Brain microvascular endothelial cell (primary cell): ENCODE results near the gene KCNA1.

Source experiments
- DNase-seq: peaks from one replicate; pipeline ENCODE4 v3.0.0-alpha.2; 2020
- H3K27ac ChIP-seq: fragments of 250-450 bp; sonication (Bioruptor Pico); 2 replicates; pipeline ENCODE4 v1.5.1; 2020; ENCODE audit warnings: mild to moderate bottlenecking, moderate library complexity
- H3K27me3 ChIP-seq: fragments of 250-450 bp; sonication (Bioruptor Pico); replicated peaks from 2 replicates; pipeline ENCODE4 v1.5.1; 2020; ENCODE audit warnings: mild to moderate bottlenecking
- H3K36me3 ChIP-seq: fragments of 250-450 bp; sonication (Bioruptor Pico); replicated peaks from 2 replicates; pipeline ENCODE4 v1.5.1; 2020; ENCODE audit warnings: mild to moderate bottlenecking
- H3K4me3 ChIP-seq: 2 replicates; pipeline ENCODE4 v1.5.1; 2011; ENCODE audit warnings: low read depth, mild to moderate bottlenecking, control low read depth, low read length, moderate library complexity
- in situ Hi-C: cut with HindIII; loops from 2 replicates; pipeline ENCODE4 v1.10.0; 2017; ENCODE audit warnings: low sequenced_read_pairs, low pct_ligation_motif_present
- TF ChIP-seq, protein P1 (sequence below): IDR thresholded peaks from 2 replicates; pipeline ENCODE4 v1.5.1; 2011; ENCODE audit warnings: low read depth, mild to moderate bottlenecking, moderate library complexity, low read length, control low read depth, inconsistent platforms; ENCODE audit errors: missing control alignments

KCNA1 gene

DNA sequence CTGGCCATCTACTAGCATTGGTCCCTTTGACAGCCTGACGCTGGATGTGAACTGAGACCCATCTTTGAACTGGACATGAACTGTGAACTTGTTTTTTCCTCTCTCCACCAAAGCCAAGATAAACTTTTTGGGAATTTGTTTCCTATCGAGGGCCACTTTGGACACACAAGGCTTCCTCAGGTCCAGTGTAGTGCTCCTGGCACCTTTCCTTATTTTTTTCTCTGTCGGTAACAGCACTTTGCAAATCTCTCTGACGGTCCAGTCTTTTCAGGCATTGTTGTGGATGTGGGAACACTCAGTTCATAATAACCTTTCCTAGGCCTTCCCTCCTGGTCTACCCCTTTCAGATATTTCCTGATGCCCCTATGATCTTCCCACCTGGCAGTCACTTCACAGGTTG lies 5.0 kb downstream of the KCNA1 start:
- no peak overlapping the region for H3K4me3 ChIP-seq
- H3K27me3 ChIP-seq: peaks cover 24% of the 10 kb centered on the region
- DNase-seq: no peak
- H3K36me3 ChIP-seq: no peaks in the 10 kb centered on the region
- TF ChIP-seq, protein P1, sequence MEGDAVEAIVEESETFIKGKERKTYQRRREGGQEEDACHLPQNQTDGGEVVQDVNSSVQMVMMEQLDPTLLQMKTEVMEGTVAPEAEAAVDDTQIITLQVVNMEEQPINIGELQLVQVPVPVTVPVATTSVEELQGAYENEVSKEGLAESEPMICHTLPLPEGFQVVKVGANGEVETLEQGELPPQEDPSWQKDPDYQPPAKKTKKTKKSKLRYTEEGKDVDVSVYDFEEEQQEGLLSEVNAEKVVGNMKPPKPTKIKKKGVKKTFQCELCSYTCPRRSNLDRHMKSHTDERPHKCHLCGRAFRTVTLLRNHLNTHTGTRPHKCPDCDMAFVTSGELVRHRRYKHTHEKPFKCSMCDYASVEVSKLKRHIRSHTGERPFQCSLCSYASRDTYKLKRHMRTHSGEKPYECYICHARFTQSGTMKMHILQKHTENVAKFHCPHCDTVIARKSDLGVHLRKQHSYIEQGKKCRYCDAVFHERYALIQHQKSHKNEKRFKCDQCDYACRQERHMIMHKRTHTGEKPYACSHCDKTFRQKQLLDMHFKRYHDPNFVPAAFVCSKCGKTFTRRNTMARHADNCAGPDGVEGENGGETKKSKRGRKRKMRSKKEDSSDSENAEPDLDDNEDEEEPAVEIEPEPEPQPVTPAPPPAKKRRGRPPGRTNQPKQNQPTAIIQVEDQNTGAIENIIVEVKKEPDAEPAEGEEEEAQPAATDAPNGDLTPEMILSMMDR: no peak
- H3K27ac ChIP-seq: no peak overlapping the region
- in situ Hi-C loops: no loop called here

DNA sequence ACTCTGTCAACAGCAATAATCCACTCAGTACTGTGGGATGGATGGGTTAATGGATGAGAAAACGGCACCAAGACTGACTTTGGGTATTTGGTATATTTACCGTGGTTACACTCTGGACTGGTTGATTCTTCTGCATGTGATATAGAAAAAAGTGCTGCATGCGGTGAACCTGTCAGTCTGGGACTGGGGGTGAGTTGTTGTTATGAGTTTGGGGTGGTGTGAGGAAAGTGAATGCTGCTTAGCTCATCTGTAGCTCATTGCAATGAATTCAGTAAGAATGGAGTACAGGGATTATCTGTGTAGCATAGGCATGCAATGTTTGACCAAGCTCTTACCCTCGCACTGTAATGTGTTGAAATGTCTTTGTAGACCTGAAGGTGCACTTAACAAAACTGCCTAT lies 6.0 kb downstream of the KCNA1 start:
- TF ChIP-seq, protein P1: no peak
- no peak overlapping the region for H3K27ac ChIP-seq
- peaks cover 16% of the 10 kb centered on the region for H3K27me3 ChIP-seq
- DNase-seq: no peak
- H3K36me3 ChIP-seq: no peaks in the 10 kb centered on the region
- no peak overlapping the region for H3K4me3 ChIP-seq
- in situ Hi-C loops: no loop called here

- in situ Hi-C loops: no loop called here
- DNase-seq: no peak
- Histone ChIP-seq H3K27me3 (no peaks in the 10 kb centered on the region), H3K4me3 (no peak overlapping the region), H3K27ac (no peak overlapping the region), H3K36me3 (no peaks in the 10 kb centered on the region)
- TF ChIP-seq, protein P1: no peak
Measured at GRCh38 chr12:4918950-4919660, 9.4 kb downstream of the KCNA1 start.

- in situ Hi-C loops: no loop called here
Measured at GRCh38 chr12:4932576-4932975, 22.9 kb downstream of the KCNA1 start.

DNA sequence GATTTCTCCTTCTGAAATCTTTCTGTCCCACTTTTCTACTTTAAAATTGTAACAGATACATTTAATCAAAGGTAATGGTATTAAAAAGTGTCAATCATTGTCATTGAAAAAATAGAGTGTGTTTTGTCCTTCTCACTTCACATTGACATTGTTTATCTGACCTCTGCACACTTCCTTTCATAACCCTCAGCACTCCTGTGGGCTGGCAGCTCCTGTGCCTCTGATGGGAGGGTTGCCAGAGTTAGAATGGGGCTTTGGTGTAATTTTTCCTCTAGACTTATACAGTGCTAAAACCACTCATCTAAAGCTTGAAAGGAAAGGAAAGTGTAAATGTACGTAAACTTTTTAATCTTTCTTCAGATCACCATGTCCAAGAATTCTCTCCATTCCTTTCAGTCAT lies 23.7 kb downstream of the KCNA1 start:
- no peak for DNase-seq
- Histone ChIP-seq H3K27ac (no peak overlapping the region), H3K36me3 (no peaks in the 10 kb centered on the region), H3K4me3 (no peak overlapping the region), H3K27me3 (no peaks in the 10 kb centered on the region)
- in situ Hi-C loops: no loop called here
- TF ChIP-seq, protein P1: no peak

More at GRCh38 chr12:4932576-4932975, 22.9 kb downstream of the KCNA1 start:
- TF ChIP-seq, protein P1: no peak
- Histone ChIP-seq H3K27ac (no peak overlapping the region), H3K36me3 (no peaks in the 10 kb centered on the region), H3K27me3 (no peaks in the 10 kb centered on the region), H3K4me3 (no peak overlapping the region)
- DNase-seq: no peak

DNA sequence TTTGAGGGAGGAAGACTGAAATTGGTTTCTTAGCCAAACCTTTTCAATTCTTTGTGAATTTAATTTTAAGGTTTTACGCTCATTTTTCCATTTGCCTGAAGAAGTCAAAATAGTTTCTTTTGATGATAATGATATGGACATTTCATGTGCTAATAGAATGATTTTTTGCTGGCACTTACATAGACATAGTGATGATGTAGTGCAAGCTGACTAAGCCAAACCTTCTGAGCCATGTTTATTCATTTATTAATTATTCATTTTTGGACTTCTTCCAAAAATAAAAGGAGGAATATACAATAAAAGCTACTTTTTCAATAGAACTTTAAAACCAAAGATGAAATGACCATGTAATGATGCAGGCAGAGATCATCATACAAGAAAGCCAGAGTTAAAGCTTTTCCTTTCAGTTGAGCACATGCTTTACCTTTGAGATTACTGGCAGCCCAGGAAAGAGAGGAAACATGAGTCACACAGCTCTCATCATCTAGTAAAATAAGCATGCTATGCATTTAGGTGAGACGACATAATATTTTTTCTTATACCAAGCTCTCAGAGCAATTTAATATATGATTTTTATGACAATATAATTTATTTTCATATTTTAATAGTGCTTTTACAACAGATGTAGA lies 24.8 kb downstream of the KCNA1 start:
- Histone ChIP-seq H3K27ac (no peak overlapping the region), H3K36me3 (no peaks in the 10 kb centered on the region), H3K27me3 (no peaks in the 10 kb centered on the region), H3K4me3 (no peak overlapping the region)
- DNase-seq: peak; percentile 9
- in situ Hi-C loops: no loop called here
- TF ChIP-seq, protein P1: no peak
